Type B pancreatic cell (in vitro differentiated cells): ENCODE measurements around the gene CAMK1G. TPM values are rescaled to one million over a fixed set of nuclear protein-coding genes. Genes with fewer than 3 reads are reported as not detected.

Experiments
- DNase-seq: peaks from one replicate; pipeline ENCODE4 v3.0.0; 2021; ENCODE audit warnings: mixed read lengths; ENCODE audit not compliant: unreplicated experiment; ENCODE audit errors: extremely low spot score
- H3K27ac Mint-ChIP-seq: 2 replicates; pipeline ENCODE4 v1.8.0; 2021; ENCODE audit warnings: mild to moderate bottlenecking, mixed read lengths
- H3K27me3 Mint-ChIP-seq: 2 replicates; pipeline ENCODE4 v1.8.0; 2021; ENCODE audit warnings: mixed read lengths
- H3K36me3 Mint-ChIP-seq: 2 replicates; pipeline ENCODE4 v1.8.0; 2021; ENCODE audit warnings: mixed read lengths
- H3K4me1 Mint-ChIP-seq: one replicate; pipeline ENCODE4 v1.8.0; 2021; ENCODE audit warnings: mixed read lengths; ENCODE audit not compliant: unreplicated experiment
- H3K4me3 Mint-ChIP-seq: 2 replicates; pipeline ENCODE4 v1.8.0; 2021; ENCODE audit warnings: mild to moderate bottlenecking, mixed read lengths
- H3K9me3 Mint-ChIP-seq: 2 replicates; pipeline ENCODE4 v1.8.0; 2021; ENCODE audit warnings: mixed read lengths
- CTCF ChIP-seq: fragments of 200-600 bp; sonication (generic); conservative IDR thresholded peaks from 2 replicates; pipeline ENCODE4 v1.5.0; 2021; ENCODE audit warnings: antibody characterized with exemption, mild to moderate bottlenecking
- total RNA-seq: library from RNA; stranded (reverse); gene quantifications from 2 replicates; pipeline ENCODE4 v1.2.1, GENCODE V29; 2021; ENCODE audit warnings: low replicate concordance

CAMK1G gene
- total RNA-seq, 1 donor from 2014 or later: 9.4 TPM

DNA sequence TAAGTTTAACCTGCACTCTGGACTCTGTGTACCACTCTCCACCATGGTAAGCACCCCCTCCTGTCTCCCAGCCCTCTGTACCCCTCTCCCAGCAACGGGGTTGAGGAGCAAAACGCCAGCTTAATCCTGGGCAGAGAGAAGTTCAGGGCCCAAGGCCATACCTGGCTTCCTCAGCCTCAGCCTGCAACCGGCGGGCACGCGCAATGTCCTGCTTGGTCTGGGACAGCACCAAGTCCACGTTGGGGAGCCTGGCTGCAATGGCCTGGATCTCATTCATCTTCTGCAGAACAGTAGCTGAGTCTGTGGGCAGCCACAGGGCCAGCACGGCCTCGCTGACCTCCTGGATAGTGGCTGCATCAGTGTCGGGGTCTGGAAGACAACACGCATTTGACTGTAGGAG, 34.8 kb downstream of the CAMK1G start:
- Mint-ChIP-seq H3K27me3 (no peaks in the 10 kb centered on the region), H3K4me3 (no peak overlapping the region)
- no peak for TF ChIP-seq CTCF

DNA sequence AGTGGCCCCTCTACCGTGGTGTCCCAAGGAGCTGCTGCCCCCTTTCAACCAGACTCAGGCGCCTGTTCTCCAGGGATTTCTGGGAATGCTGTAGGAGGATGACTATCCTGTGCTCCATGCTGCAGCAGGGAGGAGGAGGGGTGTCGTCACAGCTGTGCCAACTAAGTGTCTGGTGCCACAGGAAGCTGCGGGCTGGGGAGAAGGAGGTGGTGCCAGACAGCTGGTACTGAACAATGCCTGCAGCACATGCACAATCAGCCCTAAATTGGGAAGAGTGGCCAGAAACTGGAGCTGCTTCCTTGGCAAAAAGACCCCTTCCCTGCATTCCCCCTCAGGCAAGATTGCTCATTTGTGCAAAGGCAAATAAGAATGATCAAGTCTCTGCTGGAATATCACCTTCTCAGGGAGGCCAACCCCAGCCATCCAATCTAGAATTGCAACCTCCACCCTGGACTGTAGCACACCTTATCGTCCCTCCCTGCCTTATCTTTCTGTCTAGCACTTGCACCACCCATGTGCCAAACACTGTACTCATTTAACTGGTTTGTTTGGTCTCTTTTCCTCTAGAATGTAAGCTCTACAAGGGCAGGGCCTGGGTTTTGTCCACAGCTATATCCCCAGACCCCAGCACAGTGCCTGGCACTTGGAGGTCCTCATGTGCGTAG, 35.4 kb downstream of the CAMK1G start:
- no peak for TF ChIP-seq CTCF
- H3K4me1 Mint-ChIP-seq: peaks cover 21% of the 10 kb centered on the region
- no peaks in the 10 kb centered on the region for H3K9me3 Mint-ChIP-seq
- H3K27me3 Mint-ChIP-seq: no peaks in the 10 kb centered on the region
- no peak overlapping the region for H3K4me3 Mint-ChIP-seq
- H3K27ac Mint-ChIP-seq: no peak overlapping the region
- no peak for DNase-seq
- H3K36me3 Mint-ChIP-seq: peaks cover 15% of the 10 kb centered on the region

More for the DNA sequence above, 34.8 kb downstream of the CAMK1G start:
- H3K4me1 Mint-ChIP-seq: peaks cover 21% of the 10 kb centered on the region
- no peak for DNase-seq
- H3K36me3 Mint-ChIP-seq: peaks cover 15% of the 10 kb centered on the region
- H3K27ac Mint-ChIP-seq: no peak overlapping the region
- no peaks in the 10 kb centered on the region for H3K9me3 Mint-ChIP-seq

DNA sequence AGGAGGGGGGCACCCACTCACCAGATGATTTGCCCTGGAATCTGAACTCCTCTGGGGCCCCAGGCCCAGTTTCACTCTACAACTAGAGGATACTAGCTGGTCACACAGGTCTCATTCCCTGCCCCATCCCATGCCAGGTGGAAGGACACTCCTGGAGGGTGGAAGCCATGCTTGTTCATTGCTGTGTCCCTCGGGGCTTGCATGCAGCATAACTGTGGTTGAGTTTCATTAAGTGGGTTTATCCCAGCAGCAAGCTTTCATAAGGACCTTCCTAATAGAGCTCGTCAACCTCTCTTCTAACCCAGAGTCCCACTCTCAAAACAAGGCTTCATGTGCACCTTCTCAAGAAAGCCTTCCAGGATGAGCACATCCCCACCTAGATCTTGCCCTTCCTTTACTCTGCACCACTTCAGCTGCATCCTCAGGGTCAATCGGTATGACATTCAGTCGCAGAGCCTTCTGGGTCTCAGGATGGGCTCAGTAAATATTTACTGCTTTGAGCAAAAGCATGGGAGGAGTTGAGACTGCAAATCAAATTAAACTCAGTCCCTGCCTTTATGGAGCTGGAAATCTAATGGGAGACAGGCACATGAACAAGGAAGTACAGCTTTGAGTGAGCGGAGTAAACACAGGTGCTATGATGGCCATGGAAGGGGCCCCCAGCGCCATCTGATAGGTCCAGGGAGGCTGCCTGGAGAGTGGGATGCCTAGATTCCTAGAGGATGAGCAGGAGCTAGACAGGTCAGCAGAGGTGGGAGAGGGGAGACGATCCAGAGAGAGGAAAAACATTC, 36.4 kb downstream of the CAMK1G start:
- peaks cover 7% of the 10 kb centered on the region for H3K27me3 Mint-ChIP-seq
- no peak overlapping the region for H3K4me3 Mint-ChIP-seq
- no peak for DNase-seq
- H3K4me1 Mint-ChIP-seq: peaks cover 21% of the 10 kb centered on the region
- no peak overlapping the region for H3K27ac Mint-ChIP-seq
- TF ChIP-seq CTCF: no peak
- no peaks in the 10 kb centered on the region for H3K9me3 Mint-ChIP-seq
- peaks cover 15% of the 10 kb centered on the region for H3K36me3 Mint-ChIP-seq

DNA sequence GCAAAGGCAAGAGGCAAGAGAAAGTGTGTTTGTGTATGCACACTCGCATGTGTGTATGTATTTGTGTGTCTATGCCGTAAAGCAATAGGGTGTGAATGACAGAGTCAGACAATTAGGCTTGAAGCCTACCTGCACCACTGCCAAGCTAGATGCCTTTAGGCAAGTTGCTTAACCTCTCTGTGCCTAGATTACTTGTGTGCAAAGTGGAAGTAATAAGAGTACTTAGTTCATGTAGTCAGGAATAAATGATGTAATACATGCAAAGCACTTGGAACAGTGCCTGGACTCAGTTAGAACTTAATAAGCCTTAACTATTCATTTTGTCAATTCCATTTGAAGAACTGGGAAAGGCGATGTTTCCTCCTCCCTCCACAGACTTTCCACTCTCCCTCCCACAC, 37.0 kb downstream of the CAMK1G start:
- peaks cover 15% of the 10 kb centered on the region for H3K36me3 Mint-ChIP-seq

GRCh38 chr1:209621286-209621685, 37.8 kb downstream of the CAMK1G start:
- Mint-ChIP-seq H3K27me3 (peaks cover 7% of the 10 kb centered on the region), H3K36me3 (peaks cover 9% of the 10 kb centered on the region), H3K27ac (no peak overlapping the region), H3K4me1 (peaks cover 21% of the 10 kb centered on the region), H3K9me3 (no peaks in the 10 kb centered on the region), H3K4me3 (no peak overlapping the region)
- TF ChIP-seq CTCF: no peak
- no peak for DNase-seq

More for the DNA sequence above, 37.0 kb downstream of the CAMK1G start:
- no peak for TF ChIP-seq CTCF
- Mint-ChIP-seq H3K9me3 (no peaks in the 10 kb centered on the region), H3K4me1 (peaks cover 21% of the 10 kb centered on the region), H3K27me3 (peaks cover 7% of the 10 kb centered on the region), H3K27ac (no peak overlapping the region), H3K4me3 (no peak overlapping the region)
- no peak for DNase-seq
